ENCODE data around the gene ZNF292.
"Not testable (repeated sequence)": the region's sequence is repeated elsewhere in the genome, so short reads cannot be mapped to it uniquely, and the experiment has no call there.

DNA sequence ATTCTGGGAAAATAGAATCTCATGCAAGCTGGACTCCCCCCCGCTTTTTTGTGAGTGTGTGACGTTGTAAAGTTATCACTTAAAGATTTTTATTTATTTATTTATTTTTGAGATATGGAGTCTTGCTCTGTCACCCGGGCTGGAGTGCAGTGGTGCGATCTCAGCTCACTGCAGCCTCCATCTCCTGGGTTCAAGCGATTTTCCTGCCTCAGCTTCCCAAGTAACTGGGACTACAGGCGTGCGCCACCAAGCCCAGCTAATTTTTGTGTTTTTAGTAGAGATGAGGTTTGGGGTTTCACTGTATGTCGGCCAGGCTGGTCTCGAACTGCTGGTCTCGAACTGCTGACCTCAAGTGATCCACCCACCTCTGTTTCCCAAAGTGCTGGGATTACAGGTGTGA is 2.2 kb downstream of the ZNF292 start:
- TF ChIP-seq, protein P1, sequence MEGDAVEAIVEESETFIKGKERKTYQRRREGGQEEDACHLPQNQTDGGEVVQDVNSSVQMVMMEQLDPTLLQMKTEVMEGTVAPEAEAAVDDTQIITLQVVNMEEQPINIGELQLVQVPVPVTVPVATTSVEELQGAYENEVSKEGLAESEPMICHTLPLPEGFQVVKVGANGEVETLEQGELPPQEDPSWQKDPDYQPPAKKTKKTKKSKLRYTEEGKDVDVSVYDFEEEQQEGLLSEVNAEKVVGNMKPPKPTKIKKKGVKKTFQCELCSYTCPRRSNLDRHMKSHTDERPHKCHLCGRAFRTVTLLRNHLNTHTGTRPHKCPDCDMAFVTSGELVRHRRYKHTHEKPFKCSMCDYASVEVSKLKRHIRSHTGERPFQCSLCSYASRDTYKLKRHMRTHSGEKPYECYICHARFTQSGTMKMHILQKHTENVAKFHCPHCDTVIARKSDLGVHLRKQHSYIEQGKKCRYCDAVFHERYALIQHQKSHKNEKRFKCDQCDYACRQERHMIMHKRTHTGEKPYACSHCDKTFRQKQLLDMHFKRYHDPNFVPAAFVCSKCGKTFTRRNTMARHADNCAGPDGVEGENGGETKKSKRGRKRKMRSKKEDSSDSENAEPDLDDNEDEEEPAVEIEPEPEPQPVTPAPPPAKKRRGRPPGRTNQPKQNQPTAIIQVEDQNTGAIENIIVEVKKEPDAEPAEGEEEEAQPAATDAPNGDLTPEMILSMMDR (IDR thresholded peaks at IDR 0.05; ENCODE audit: low read depth, low read length): not testable (repeated sequence)
- TF ChIP-seq MAX (IDR thresholded peaks at IDR 0.05; ENCODE audit: low read depth, low read length): not testable (repeated sequence)

All from NB4 (cell line).